ENCODE results near the gene ITGBL1.

- TF ChIP-seq PKNOX1 (IDR thresholded peaks at IDR 0.05), result no peak
- no peak for TF ChIP-seq SP1 (IDR thresholded peaks at IDR 0.05)
- no peak for TF ChIP-seq NFRKB (IDR thresholded peaks at IDR 0.05)
Observed at GRCh38 chr13:101570410-101570809, 117.9 kb downstream of the ITGBL1 start.
